Uterus (tissue), 4 donors: Measurements from ENCODE around the gene REXO1. TPM values are rescaled to one million over a fixed set of nuclear protein-coding genes. Genes with fewer than 3 reads are reported as not detected.

Source experiments
- DNase-seq, 2 donors: peaks; one replicate each; pipeline ENCODE4 v3.0.0-alpha.2; 2019 to 2020
- H3K27ac ChIP-seq, 2 donors: fragments of 200-600 bp; sonication (generic); 1 replicate in 1 of 2; 2 replicates in 1 of 2; pipeline ENCODE4 v1.5.1; 2016 to 2018
- H3K27me3 ChIP-seq, 2 donors: fragments of 200-600 bp; sonication (generic); one replicate each; pipeline ENCODE4 v1.5.1; 2018 to 2019; ENCODE audit warnings: control low read depth in 1 of 2
- H3K36me3 ChIP-seq, 2 donors: fragments of 200-600 bp; sonication (generic); one replicate each; pipeline ENCODE4 v1.5.1; 2019; ENCODE audit warnings: control low read depth in 1 of 2
- H3K4me1 ChIP-seq, 2 donors: fragments of 200-600 bp; sonication (generic); one replicate each; pipeline ENCODE4 v1.5.1; 2018 to 2019; ENCODE audit warnings: control low read depth in 1 of 2
- H3K4me3 ChIP-seq, 2 donors: fragments of 200-600 bp; sonication (generic); 1 replicate in 1 of 2; 2 replicates in 1 of 2; pipeline ENCODE4 v1.5.1; 2018 to 2019; ENCODE audit warnings: mild to moderate bottlenecking in 1 of 2
- H3K9me3 ChIP-seq, 2 donors: fragments of 200-600 bp; sonication (generic); one replicate each; pipeline ENCODE4 v1.5.1; 2019; ENCODE audit warnings: control low read depth in 1 of 2
- POLR2A ChIP-seq, 2 donors: fragments of 450-650 bp; IDR thresholded peaks; one replicate each; pipeline ENCODE4 v1.6.1; 2016; ENCODE audit warnings: antibody characterized with exemption in 2 of 2, mild to moderate bottlenecking in 1 of 2, moderate library complexity in 1 of 2
- intact Hi-C: fragments of 100-400 bp; cut with DNase I; formaldehyde crosslinking; loops from one replicate; pipeline ENCODE4 v1.15.1; 2023; ENCODE audit warnings: low total_unique reads
- total RNA-seq, 4 donors: library from RNA; depleted of rRNA in 3 of 4; stranded (reverse); fragments of >200 nt in 3 of 4; gene quantifications; one replicate each; pipeline versions ENCODE4 v1.1.0 to v1.2.4, GENCODE V29; 2014 to 2023
- TF ChIP-seq, protein P1 (sequence below), 4 experiments: fragments of 200-600 bp in 2 of 4; fragments of 450-650 bp in 2 of 4; sonication (generic) in 2 of 4; IDR thresholded peaks; one replicate each; pipeline ENCODE4 v1.5.1; 2016 to 2019; ENCODE audit warnings: antibody characterized with exemption in 4 of 4, mild to moderate bottlenecking in 2 of 4, moderate library complexity in 1 of 4
- donor health status: DM: yes; HTN: yes; CAD: no.

The REXO1 gene
- total RNA-seq, 4 donors from 2014 or later = 1.5 to 67.4 (median 25.1) TPM

- H3K36me3 ChIP-seq = no peaks in the 10 kb centered on the region
- peaks cover 0 to 42% of the 10 kb centered on the region in 2 donors for H3K4me1 ChIP-seq
- no peaks in the 10 kb centered on the region for H3K27me3 ChIP-seq
- H3K4me3 ChIP-seq = no peak overlapping the region
- intact Hi-C loops = no loop called here
- H3K9me3 ChIP-seq = no peaks in the 10 kb centered on the region
- peak overlapping the region in 1 of 2 donors; percentile 13 for H3K27ac ChIP-seq
- DNase-seq = peak; percentile 72 to 74
- no peak for TF ChIP-seq POLR2A (IDR thresholded peaks at IDR 0.05)
- TF ChIP-seq, protein P1, sequence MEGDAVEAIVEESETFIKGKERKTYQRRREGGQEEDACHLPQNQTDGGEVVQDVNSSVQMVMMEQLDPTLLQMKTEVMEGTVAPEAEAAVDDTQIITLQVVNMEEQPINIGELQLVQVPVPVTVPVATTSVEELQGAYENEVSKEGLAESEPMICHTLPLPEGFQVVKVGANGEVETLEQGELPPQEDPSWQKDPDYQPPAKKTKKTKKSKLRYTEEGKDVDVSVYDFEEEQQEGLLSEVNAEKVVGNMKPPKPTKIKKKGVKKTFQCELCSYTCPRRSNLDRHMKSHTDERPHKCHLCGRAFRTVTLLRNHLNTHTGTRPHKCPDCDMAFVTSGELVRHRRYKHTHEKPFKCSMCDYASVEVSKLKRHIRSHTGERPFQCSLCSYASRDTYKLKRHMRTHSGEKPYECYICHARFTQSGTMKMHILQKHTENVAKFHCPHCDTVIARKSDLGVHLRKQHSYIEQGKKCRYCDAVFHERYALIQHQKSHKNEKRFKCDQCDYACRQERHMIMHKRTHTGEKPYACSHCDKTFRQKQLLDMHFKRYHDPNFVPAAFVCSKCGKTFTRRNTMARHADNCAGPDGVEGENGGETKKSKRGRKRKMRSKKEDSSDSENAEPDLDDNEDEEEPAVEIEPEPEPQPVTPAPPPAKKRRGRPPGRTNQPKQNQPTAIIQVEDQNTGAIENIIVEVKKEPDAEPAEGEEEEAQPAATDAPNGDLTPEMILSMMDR (IDR thresholded peaks at IDR 0.05) = no peak
Measured at GRCh38 chr19:1860042-1860775, 11.9 kb upstream of the REXO1 start.

GRCh38 chr19:1859331-1859781, 11.1 kb upstream of the REXO1 start:
- no peaks in the 10 kb centered on the region for H3K9me3 ChIP-seq
- peaks cover 0 to 42% of the 10 kb centered on the region in 2 donors for H3K4me1 ChIP-seq
- intact Hi-C loops = no loop called here
- TF ChIP-seq, protein P1 (IDR thresholded peaks at IDR 0.05) = no peak
- TF ChIP-seq POLR2A (IDR thresholded peaks at IDR 0.05) = no peak
- H3K27me3 ChIP-seq = no peaks in the 10 kb centered on the region
- no peak overlapping the region for H3K4me3 ChIP-seq
- no peak for DNase-seq
- no peaks in the 10 kb centered on the region for H3K36me3 ChIP-seq
- peak overlapping the region in 1 of 2 donors; percentile 13 for H3K27ac ChIP-seq

DNA sequence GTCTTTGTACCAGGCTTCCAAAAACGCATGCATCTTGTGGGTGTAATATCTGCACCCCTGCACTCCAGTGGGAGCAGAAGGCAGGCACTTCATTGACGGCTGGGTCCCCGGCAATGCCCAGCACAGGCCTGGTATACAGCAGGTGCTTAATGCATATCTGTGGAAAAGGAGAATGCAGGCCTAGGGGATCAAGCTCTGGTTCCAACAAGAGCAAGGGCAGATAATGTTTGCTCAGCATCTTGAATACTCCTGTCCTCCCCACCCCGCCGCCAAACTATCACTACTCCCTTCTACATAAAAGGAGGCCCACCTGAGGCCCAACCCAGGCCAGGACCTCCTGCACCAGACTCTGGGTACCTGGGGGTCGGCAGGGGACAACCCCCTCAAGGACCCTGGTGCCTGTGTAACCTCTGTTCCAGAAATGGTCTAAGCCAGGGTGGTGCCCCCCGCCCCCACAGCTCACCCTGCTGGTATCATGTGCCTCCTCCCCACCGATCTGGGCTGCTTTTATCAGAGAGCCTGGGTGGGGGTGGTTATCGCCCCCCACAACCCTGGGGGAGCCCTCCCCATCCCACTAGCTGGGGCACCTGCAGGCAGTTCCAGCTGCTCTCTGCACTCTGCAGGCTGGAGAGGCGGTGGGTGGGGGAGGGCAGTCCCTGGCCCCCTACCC, 10.3 kb upstream of the REXO1 start:
- no peak overlapping the region for H3K4me3 ChIP-seq
- TF ChIP-seq POLR2A (IDR thresholded peaks at IDR 0.05) = no peak
- TF ChIP-seq, protein P1 (IDR thresholded peaks at IDR 0.05) = no peak
- no peaks in the 10 kb centered on the region for H3K36me3 ChIP-seq
- H3K27ac ChIP-seq = peak overlapping the region in 1 of 2 donors; percentile 13
- H3K4me1 ChIP-seq = peaks cover 0 to 42% of the 10 kb centered on the region in 2 donors
- intact Hi-C loops = no loop called here
- no peaks in the 10 kb centered on the region for H3K27me3 ChIP-seq
- H3K9me3 ChIP-seq = no peaks in the 10 kb centered on the region
- no peak for DNase-seq

GRCh38 chr19:1857648-1858326, 9.5 kb upstream of the REXO1 start:
- H3K27me3 ChIP-seq = no peaks in the 10 kb centered on the region
- H3K36me3 ChIP-seq = no peaks in the 10 kb centered on the region
- no peak for TF ChIP-seq POLR2A (IDR thresholded peaks at IDR 0.05)
- TF ChIP-seq, protein P1 (IDR thresholded peaks at IDR 0.05) = no peak
- H3K9me3 ChIP-seq = no peaks in the 10 kb centered on the region
- H3K4me3 ChIP-seq = peak overlapping the region; percentile 24 to 30
- peak overlapping the region; percentile 60 to 70 for H3K27ac ChIP-seq
- peaks cover 0 to 42% of the 10 kb centered on the region in 2 donors for H3K4me1 ChIP-seq
- intact Hi-C loops = no loop called here
- no peak for DNase-seq
